ENCODE data around the gene MIS18BP1. TPM values are rescaled to one million over a fixed set of nuclear protein-coding genes. Genes with fewer than 3 reads are reported as not detected.
"Not testable (repeated sequence)": the region's sequence is repeated elsewhere in the genome, so short reads cannot be mapped to it uniquely, and the experiment has no call there.

Gene MIS18BP1
- total RNA-seq = 14.6 TPM

GRCh38 chr14:45253070-45253753, at the start of gene MIS18BP1:
Gene MIS18BP1 (minus strand): TSS chr14:45253202. CDS start chr14:45247286, 5,916 bp downstream.
- Histone ChIP-seq H3K27ac (ENCODE audit: low read depth, low read length) (peak within 1 kb of the TSS; percentile 73), H3K9me3 (ENCODE audit: control insufficient read depth in 3 of 3, low read length in 3 of 3) (peaks cover 0 to 4% (median 0%) of the 10 kb centered on the region in 3 donors), H3K4me3 (ENCODE audit: low read length in 3 of 3) (peak within 1 kb of the TSS; percentile 64 to 95 (median 93)), H3K4me1 (ENCODE audit: control insufficient read depth in 3 of 3, insufficient read depth in 3 of 3, low read length in 3 of 3) (peaks cover 3 to 10% (median 7%) of the 10 kb centered on the region in 3 donors), H3K36me3 (ENCODE audit: control insufficient read depth in 3 of 3, insufficient read depth in 3 of 3, low read length in 3 of 3) (no peaks in the 10 kb centered on the region), H3K27me3 (ENCODE audit: control insufficient read depth in 3 of 3, insufficient read depth in 3 of 3, low read length in 3 of 3) (no peaks in the 10 kb centered on the region), H3K9ac (ENCODE audit: low read depth in 1 of 3, low read length in 3 of 3) (peak within 1 kb of the TSS; percentile 41 to 89 (median 89))

GRCh38 chr14:45298423-45299117, 45.6 kb upstream of the MIS18BP1 start:
- H3K36me3 ChIP-seq (ENCODE audit: control insufficient read depth in 3 of 3, insufficient read depth in 3 of 3, low read length in 3 of 3) = no peaks in the 10 kb centered on the region

GRCh38 chr14:45294796-45295195, 41.8 kb upstream of the MIS18BP1 start:
- H3K9me3 ChIP-seq (ENCODE audit: control insufficient read depth in 3 of 3, low read length in 3 of 3); H3K4me3 ChIP-seq (ENCODE audit: low read length in 3 of 3); H3K4me1 ChIP-seq (ENCODE audit: control insufficient read depth in 3 of 3, insufficient read depth in 3 of 3, low read length in 3 of 3); H3K27ac ChIP-seq (ENCODE audit: low read depth, low read length); H3K27me3 ChIP-seq (ENCODE audit: control insufficient read depth in 3 of 3, insufficient read depth in 3 of 3, low read length in 3 of 3); H3K9ac ChIP-seq (ENCODE audit: low read depth in 1 of 3, low read length in 3 of 3); H3K36me3 ChIP-seq (ENCODE audit: control insufficient read depth in 3 of 3, insufficient read depth in 3 of 3, low read length in 3 of 3): not testable (repeated sequence)

More at GRCh38 chr14:45298423-45299117, 45.6 kb upstream of the MIS18BP1 start:
- no peak overlapping the region for H3K9ac ChIP-seq (ENCODE audit: low read depth in 1 of 3, low read length in 3 of 3)
- no peaks in the 10 kb centered on the region for H3K4me1 ChIP-seq (ENCODE audit: control insufficient read depth in 3 of 3, insufficient read depth in 3 of 3, low read length in 3 of 3)
- no peaks in the 10 kb centered on the region for H3K27me3 ChIP-seq (ENCODE audit: control insufficient read depth in 3 of 3, insufficient read depth in 3 of 3, low read length in 3 of 3)
- no peaks in the 10 kb centered on the region for H3K9me3 ChIP-seq (ENCODE audit: control insufficient read depth in 3 of 3, low read length in 3 of 3)
- no peak overlapping the region for H3K4me3 ChIP-seq (ENCODE audit: low read length in 3 of 3)
- H3K27ac ChIP-seq (ENCODE audit: low read depth, low read length) = no peak overlapping the region

GRCh38 chr14:45290547-45290946, 37.5 kb upstream of the MIS18BP1 start:
- Histone ChIP-seq H3K27me3 (ENCODE audit: control insufficient read depth in 3 of 3, insufficient read depth in 3 of 3, low read length in 3 of 3) (no peaks in the 10 kb centered on the region), H3K4me3 (ENCODE audit: low read length in 3 of 3) (no peak overlapping the region), H3K4me1 (ENCODE audit: control insufficient read depth in 3 of 3, insufficient read depth in 3 of 3, low read length in 3 of 3) (no peaks in the 10 kb centered on the region), H3K9me3 (ENCODE audit: control insufficient read depth in 3 of 3, low read length in 3 of 3) (peaks cover 0 to 2% (median 0%) of the 10 kb centered on the region in 3 donors), H3K36me3 (ENCODE audit: control insufficient read depth in 3 of 3, insufficient read depth in 3 of 3, low read length in 3 of 3) (no peaks in the 10 kb centered on the region), H3K27ac (ENCODE audit: low read depth, low read length) (no peak overlapping the region), H3K9ac (ENCODE audit: low read depth in 1 of 3, low read length in 3 of 3) (no peak overlapping the region)

- Histone ChIP-seq H3K27me3 (ENCODE audit: control insufficient read depth in 3 of 3, insufficient read depth in 3 of 3, low read length in 3 of 3) (no peaks in the 10 kb centered on the region), H3K9ac (ENCODE audit: low read depth in 1 of 3, low read length in 3 of 3) (no peak overlapping the region), H3K9me3 (ENCODE audit: control insufficient read depth in 3 of 3, low read length in 3 of 3) (peaks cover 0 to 2% (median 0%) of the 10 kb centered on the region in 3 donors), H3K4me1 (ENCODE audit: control insufficient read depth in 3 of 3, insufficient read depth in 3 of 3, low read length in 3 of 3) (no peaks in the 10 kb centered on the region), H3K4me3 (ENCODE audit: low read length in 3 of 3) (no peak overlapping the region), H3K36me3 (ENCODE audit: control insufficient read depth in 3 of 3, insufficient read depth in 3 of 3, low read length in 3 of 3) (no peaks in the 10 kb centered on the region), H3K27ac (ENCODE audit: low read depth, low read length) (no peak overlapping the region)
These were observed 34.6 kb upstream of the MIS18BP1 start for GRCh38 chr14:45287610-45288009.

- Histone ChIP-seq H3K4me3 (ENCODE audit: low read length in 3 of 3) (no peak overlapping the region), H3K9me3 (ENCODE audit: control insufficient read depth in 3 of 3, low read length in 3 of 3) (no peaks in the 10 kb centered on the region), H3K4me1 (ENCODE audit: control insufficient read depth in 3 of 3, insufficient read depth in 3 of 3, low read length in 3 of 3) (no peaks in the 10 kb centered on the region), H3K27me3 (ENCODE audit: control insufficient read depth in 3 of 3, insufficient read depth in 3 of 3, low read length in 3 of 3) (no peaks in the 10 kb centered on the region), H3K9ac (ENCODE audit: low read depth in 1 of 3, low read length in 3 of 3) (no peak overlapping the region), H3K36me3 (ENCODE audit: control insufficient read depth in 3 of 3, insufficient read depth in 3 of 3, low read length in 3 of 3) (no peaks in the 10 kb centered on the region), H3K27ac (ENCODE audit: low read depth, low read length) (no peak overlapping the region)
These were observed 31.8 kb upstream of the MIS18BP1 start for GRCh38 chr14:45284802-45285201.

GRCh38 chr14:45281731-45282400, 28.9 kb upstream of the MIS18BP1 start:
- not testable (repeated sequence) for H3K27me3 ChIP-seq (ENCODE audit: control insufficient read depth in 3 of 3, insufficient read depth in 3 of 3, low read length in 3 of 3); H3K4me1 ChIP-seq (ENCODE audit: control insufficient read depth in 3 of 3, insufficient read depth in 3 of 3, low read length in 3 of 3); H3K36me3 ChIP-seq (ENCODE audit: control insufficient read depth in 3 of 3, insufficient read depth in 3 of 3, low read length in 3 of 3); H3K4me3 ChIP-seq (ENCODE audit: low read length in 3 of 3); H3K27ac ChIP-seq (ENCODE audit: low read depth, low read length); H3K9me3 ChIP-seq (ENCODE audit: control insufficient read depth in 3 of 3, low read length in 3 of 3); H3K9ac ChIP-seq (ENCODE audit: low read depth in 1 of 3, low read length in 3 of 3)

- H3K27me3 ChIP-seq (ENCODE audit: control insufficient read depth in 3 of 3, insufficient read depth in 3 of 3, low read length in 3 of 3) = no peaks in the 10 kb centered on the region
- no peak overlapping the region for H3K4me3 ChIP-seq (ENCODE audit: low read length in 3 of 3)
- H3K9me3 ChIP-seq (ENCODE audit: control insufficient read depth in 3 of 3, low read length in 3 of 3) = no peaks in the 10 kb centered on the region
- no peak overlapping the region for H3K9ac ChIP-seq (ENCODE audit: low read depth in 1 of 3, low read length in 3 of 3)
- H3K4me1 ChIP-seq (ENCODE audit: control insufficient read depth in 3 of 3, insufficient read depth in 3 of 3, low read length in 3 of 3) = peaks cover 0 to 12% (median 5%) of the 10 kb centered on the region in 3 donors
- no peak overlapping the region for H3K27ac ChIP-seq (ENCODE audit: low read depth, low read length)
- H3K36me3 ChIP-seq (ENCODE audit: control insufficient read depth in 3 of 3, insufficient read depth in 3 of 3, low read length in 3 of 3) = no peaks in the 10 kb centered on the region
These were observed 19.0 kb upstream of the MIS18BP1 start for GRCh38 chr14:45271858-45272537.

GRCh38 chr14:45270031-45270430, 17.0 kb upstream of the MIS18BP1 start:
- no peaks in the 10 kb centered on the region for H3K36me3 ChIP-seq (ENCODE audit: control insufficient read depth in 3 of 3, insufficient read depth in 3 of 3, low read length in 3 of 3)
- H3K27me3 ChIP-seq (ENCODE audit: control insufficient read depth in 3 of 3, insufficient read depth in 3 of 3, low read length in 3 of 3) = no peaks in the 10 kb centered on the region
- no peak overlapping the region for H3K4me3 ChIP-seq (ENCODE audit: low read length in 3 of 3)
- no peak overlapping the region for H3K27ac ChIP-seq (ENCODE audit: low read depth, low read length)
- H3K9me3 ChIP-seq (ENCODE audit: control insufficient read depth in 3 of 3, low read length in 3 of 3) = no peaks in the 10 kb centered on the region
- H3K9ac ChIP-seq (ENCODE audit: low read depth in 1 of 3, low read length in 3 of 3) = no peak overlapping the region
- H3K4me1 ChIP-seq (ENCODE audit: control insufficient read depth in 3 of 3, insufficient read depth in 3 of 3, low read length in 3 of 3) = peaks cover 0 to 12% (median 5%) of the 10 kb centered on the region in 3 donors
